ENCODE data around the gene PAIP2.
"Not testable (repeated sequence)": the region's sequence is repeated elsewhere in the genome, so short reads cannot be mapped to it uniquely, and the experiment has no call there.

PAIP2 gene

DNA sequence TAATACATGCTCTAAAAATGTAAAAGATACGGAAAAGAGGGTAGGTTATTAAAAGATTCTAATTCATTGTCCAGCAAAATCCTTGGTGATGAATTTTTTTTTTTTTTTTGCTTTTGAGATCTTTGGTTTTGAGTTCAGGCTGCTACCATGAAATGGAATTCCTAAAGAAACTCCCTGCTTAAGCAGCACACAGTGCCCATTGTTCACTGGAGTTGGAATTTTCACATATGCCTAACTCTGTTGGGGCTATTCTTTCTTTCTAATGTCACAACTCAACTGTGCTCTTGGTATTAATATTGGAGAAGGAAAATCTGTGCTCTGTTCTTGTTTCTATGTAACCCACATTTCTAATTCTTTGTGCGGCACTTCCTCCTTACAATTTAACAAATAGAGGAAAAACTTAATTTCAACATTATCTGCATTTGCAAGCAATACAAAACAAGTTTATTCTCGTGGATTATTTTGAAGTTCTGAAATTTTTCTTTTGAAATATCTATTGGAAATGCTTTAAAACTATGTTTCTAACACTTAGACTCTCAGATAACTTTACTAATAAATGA is 26.5 kb upstream of the PAIP2 start:
- no peak for DNase-seq

DNA sequence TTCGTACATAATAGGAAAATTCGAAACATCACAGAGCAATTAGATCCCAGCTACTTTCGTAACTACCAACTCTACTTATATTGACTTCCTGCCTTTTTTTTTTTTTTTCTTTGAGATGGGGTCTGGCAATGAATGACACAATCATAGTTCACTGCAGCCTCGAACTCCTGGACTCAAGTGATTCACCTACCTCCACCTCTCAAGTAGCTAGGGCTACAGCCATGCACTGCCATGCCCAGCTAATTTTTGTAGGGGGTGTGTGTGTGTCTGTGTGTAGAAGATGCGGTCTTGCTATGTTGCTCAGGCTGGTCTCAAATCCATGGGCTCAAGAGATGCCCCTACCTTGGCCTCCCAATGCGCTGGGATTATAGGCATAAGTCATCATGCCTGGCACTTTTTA is 5.8 kb upstream of the PAIP2 start:
- DNase-seq: no peak

- DNase-seq: no peak
These were observed 1.6 kb upstream of the PAIP2 start for GRCh38 chr5:139340051-139340450.

GRCh38 chr5:139341187-139341688 is 416 bp upstream of the PAIP2 start:
- no peak for DNase-seq

DNA sequence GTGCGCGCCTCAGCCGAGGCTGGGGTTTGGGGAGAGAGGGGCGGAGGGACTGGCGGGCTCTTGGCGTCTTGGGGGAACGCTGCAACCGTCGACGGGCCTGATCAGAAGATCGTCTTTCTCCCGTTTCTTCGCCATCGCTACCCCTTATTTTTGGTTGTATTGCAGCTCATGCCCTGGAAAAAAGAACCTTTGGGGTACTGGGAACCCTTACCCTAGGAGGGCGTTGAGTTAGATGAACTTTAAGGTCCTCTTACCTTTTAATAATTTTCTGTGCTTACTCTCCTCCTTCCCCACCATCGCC is 719 bp downstream of the PAIP2 start:
- no peak for DNase-seq

- DNase-seq: no peak
These were observed 1.8 kb downstream of the PAIP2 start for GRCh38 chr5:139343476-139343875.

- DNase-seq: no peak
These were observed 2.5 kb downstream of the PAIP2 start for GRCh38 chr5:139344177-139344576.

DNA sequence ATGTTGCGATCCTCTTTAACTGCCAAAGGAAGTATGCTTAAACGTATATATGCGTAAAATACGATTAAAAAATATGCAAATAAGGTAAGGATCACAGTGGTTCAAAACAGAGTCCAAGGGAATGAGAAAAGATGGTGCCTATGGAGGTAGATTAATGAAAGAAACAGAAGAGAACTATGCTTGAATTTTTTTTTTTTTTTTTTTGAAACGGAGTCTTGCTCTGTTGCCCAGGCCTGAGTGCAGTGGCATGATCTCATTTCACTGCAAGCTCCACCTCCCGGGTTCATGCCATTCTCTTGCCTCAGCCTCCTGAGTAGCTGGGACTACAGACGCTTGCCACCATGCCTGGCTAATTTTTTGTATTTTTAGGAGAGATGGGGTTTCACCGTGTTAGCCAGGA is 3.8 kb downstream of the PAIP2 start:
- DNase-seq: not testable (repeated sequence)

DNA sequence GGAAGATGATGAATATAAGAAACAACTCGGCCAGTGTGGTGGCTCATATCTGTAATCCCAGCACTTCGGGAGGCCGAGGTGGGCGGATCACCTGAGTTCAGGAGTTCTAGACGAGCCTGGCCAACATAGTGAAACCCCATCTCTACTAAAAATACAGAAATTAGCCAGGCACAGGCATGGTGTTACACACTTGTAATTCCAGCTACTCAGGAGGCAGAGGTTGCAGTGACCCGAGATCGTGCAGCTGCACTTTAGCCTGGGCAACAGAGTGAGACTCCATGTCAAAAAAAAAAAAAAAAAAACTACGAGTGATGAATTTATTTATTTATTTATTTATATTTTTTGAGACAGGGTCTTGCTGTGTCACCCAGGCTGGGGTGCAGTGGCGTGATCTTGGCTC is 6.2 kb downstream of the PAIP2 start:
- not testable (repeated sequence) for DNase-seq

GRCh38 chr5:139354186-139354585 is 12.5 kb downstream of the PAIP2 start:
- DNase-seq: no peak

DNA sequence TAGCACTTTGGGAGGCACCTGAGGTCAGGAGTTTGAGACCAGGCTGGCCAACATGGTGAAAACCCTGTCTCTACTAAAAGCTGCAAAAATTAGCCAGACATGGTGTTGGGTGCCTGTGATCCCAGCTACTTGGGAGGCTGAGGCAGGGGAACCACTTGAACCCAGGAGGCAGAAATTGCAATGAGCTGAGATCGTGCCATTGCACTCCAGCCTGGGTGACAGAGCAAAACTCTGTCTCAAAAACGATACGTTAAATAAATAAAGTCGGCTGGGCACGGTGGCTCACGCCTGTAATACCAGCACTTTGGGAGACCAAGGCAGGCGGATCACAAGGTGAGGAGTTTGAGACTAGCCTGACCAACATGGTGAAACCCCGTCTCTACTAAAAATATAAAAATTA is 14.2 kb downstream of the PAIP2 start:
- not testable (repeated sequence) for DNase-seq

DNA sequence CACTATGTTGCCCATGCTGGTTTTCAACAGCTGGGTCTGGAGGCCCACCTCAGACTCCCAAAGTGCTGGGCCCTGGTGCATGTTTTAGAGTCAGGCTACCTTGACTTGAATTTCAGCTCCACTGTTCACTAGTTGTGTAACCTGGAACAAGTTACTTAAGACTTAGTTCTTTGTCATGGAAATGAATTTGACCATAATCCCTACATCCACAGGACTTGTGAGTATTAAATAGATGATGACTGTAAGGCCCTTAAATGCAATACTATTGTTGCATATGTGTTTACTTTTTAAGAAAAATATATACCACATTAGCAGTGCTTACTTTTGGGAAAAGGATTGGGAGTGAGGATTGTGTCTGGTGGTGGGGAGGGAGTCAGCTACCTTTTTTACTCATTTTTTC is 16.4 kb downstream of the PAIP2 start:
- DNase-seq: no peak

DNA sequence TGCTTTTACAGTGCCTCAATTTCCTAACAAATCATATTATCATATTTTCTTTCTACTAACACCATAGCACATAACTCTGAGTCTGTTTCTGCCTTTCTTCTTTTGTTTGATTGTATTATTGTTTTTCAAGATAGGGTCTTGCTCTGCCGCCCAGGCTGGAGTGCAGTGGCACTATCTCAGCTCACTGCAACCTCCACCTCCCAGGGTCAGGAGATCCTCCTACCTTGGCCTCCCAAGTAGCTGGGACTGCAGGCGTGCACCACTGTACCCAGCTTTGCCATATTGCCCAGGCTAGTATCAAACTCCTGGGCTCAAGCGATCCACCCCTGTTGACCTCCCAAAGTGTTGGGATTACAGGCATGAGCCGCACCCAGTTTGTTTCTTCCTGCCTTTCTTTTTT is 18.7 kb downstream of the PAIP2 start:
- DNase-seq: no peak

- no peak for DNase-seq
These were observed 20.3 kb downstream of the PAIP2 start for GRCh38 chr5:139361835-139362429.

GRCh38 chr5:139363937-139364336 is 22.3 kb downstream of the PAIP2 start:
- no peak for DNase-seq

DNA sequence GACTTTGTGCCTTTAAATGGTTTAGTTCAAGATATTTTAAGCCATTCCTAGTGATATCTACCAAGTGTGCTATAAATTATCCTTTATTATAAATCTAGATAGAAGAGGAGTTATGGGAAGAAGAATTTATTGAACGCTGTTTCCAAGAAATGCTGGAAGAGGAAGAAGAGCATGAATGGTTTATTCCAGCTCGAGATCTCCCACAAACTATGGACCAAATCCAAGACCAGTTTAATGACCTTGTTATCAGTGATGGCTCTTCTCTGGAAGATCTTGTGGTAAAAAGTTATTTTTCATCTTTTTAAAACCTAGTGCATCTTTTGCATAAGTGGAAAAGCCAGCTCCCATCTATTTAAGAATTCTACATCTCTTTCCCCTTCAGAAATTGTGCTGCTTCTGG is 22.8 kb downstream of the PAIP2 start:
- DNase-seq: no peak

DNA sequence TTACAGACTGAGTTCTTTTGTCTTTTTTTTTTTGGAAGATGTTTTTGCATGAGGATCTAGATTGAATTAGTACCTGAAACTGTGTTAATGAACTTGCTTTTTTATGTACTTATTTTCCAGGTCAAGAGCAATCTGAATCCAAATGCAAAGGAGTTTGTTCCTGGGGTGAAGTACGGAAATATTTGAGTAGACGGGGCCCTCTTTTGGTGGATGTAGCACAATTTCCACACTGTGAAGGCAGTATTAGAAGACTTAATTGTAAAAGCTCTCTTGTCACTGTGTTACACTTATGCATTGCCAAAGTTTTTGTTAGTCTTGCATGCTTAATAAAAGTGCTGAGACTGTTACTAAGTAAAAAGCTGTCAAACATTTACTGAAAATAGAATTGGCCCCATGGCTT is 27.0 kb downstream of the PAIP2 start:
- no peak for DNase-seq

DNA sequence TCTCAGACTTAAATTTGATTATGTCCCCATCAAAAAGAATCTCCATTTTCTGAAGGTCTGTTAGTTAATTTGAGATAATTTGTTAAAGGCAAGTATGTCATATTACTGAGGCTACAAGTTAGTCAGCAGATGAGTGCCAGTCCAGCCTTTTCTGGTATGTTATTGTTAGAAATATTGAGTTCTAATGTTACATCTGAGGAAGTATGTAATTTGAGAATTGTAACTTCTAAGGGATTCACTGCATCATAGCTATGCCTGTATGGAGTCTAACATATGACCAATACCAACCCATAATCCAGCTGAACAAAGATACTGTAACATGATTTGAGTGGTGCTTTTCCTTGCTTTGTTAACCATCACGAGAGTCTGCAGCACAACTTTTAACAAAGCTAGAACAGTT is 27.5 kb downstream of the PAIP2 start:
- DNase-seq: no peak

DNA sequence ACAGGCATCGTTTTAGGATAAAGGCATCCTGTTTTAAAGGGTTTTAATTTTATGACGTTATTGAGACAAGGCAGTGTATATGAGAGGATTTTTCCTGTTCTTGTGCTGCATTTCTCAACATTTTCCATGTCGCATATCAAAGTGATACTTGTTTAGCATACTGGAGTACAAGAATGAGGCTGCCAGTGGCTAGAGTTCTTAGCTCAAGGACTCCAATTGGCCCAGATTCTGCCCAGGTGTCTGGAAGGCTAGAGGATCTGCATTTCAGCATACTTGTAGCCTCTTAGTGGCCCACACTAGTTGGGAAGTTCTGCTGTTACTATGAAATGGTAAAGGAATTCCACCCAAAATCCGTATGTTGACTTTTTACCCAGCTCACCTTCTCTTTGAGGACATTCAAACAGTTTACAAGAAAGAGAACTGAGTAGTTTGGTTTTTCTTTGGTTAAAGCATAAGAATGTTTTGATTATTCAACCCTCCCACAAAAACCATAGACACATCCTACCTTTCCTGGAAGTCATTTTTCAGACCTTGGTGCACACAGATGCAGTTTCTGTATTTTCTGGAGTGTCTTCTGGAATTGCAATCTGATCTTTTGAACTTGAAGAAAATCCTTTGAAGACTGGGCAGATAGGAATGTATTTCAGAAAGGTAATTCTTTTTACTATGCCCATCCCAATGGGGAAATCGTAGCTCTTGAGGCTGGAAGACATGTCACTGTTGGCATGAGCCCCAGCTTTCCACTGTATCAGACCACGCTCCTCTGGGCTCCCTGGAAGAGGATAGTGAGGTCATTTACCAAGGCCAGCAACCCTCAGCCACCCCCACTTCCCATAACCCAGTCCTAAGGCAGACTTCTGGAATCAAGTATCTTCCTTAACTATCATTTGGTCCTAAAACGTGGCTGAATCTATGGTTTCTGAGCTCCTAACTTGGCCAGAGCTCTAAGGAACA is 30.1 kb downstream of the PAIP2 start:
- DNase-seq: no peak

DNA sequence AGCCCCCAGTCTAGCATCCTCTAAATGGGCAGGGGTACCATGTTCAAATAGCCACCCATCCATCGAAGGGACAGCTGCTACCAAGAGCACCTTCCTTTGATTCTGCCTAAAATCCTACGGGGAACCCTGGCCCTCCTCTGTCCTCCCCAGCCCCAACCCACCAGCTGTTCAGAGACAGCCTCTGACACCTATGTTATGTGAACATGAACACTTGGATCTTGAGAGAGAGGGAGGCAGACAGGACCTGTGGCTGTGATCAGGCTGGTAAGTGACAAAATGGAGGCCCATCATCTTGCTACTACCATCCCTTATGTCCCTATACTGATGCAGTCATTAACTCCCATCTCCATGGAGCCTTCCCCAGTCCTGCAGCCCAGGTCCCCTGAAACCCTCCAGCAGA is 33.3 kb downstream of the PAIP2 start:
- DNase-seq: no peak

- DNase-seq: no peak
These were observed 34.7 kb downstream of the PAIP2 start for GRCh38 chr5:139376364-139376763.

DNA sequence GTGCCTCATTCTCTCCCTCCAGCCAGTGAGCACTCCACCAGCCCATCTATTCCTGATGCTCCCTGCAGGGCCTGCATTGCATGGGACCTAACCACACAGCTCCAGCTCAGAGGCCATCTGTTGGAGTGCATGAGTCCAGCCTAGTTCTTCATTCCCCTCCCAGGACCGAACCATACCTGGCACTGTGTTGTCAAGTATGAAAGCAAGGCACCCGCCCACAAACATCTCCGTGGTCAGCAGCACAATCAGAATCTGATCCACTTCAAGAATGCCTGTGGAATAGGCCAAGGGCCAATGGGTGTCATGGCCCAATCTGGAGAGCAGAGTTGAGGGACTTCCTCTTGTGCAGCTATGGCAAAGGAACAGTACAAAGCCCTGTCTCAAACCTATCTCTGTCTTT is 35.6 kb downstream of the PAIP2 start:
- no peak for DNase-seq

- no peak for DNase-seq
These were observed 36.6 kb downstream of the PAIP2 start for GRCh38 chr5:139378101-139378825.

GRCh38 chr5:139378941-139379361 is 37.3 kb downstream of the PAIP2 start:
- DNase-seq: no peak
